Neuron (in vitro differentiated cells): Measurements from ENCODE around the gene ADGRA3.

Experiments
- H2AFZ ChIP-seq: one replicate; pipeline ENCODE4 v1.6.1; 2013; ENCODE audit warnings: low read depth, mild to moderate bottlenecking, inconsistent platforms, low read length, moderate library complexity
- H3K27me3 ChIP-seq: one replicate; pipeline ENCODE4 v1.6.1; 2013; ENCODE audit warnings: low read length; ENCODE audit not compliant: insufficient read depth
- H3K36me3 ChIP-seq: one replicate; pipeline ENCODE4 v1.6.1; 2013; ENCODE audit warnings: low read length; ENCODE audit not compliant: insufficient read depth
- H3K4me1 ChIP-seq: one replicate; pipeline ENCODE4 v1.6.1; 2013; ENCODE audit warnings: low read length; ENCODE audit not compliant: insufficient read depth
- H3K4me3 ChIP-seq: 2 replicates; pipeline ENCODE4 v1.5.1; 2013; ENCODE audit warnings: mild to moderate bottlenecking, low read length, moderate library complexity
- H3K9me3 ChIP-seq: one replicate; pipeline ENCODE4 v1.6.1; 2013; ENCODE audit warnings: low read length

The ADGRA3 gene

GRCh38 chr4:22434895-22435294 lies 81.0 kb downstream of the ADGRA3 start:
- no peaks in the 10 kb centered on the region for H3K9me3 ChIP-seq
- no peak overlapping the region for H3K4me3 ChIP-seq
- H3K36me3 ChIP-seq, result peaks cover 42% of the 10 kb centered on the region
- no peak overlapping the region for H2AFZ ChIP-seq
- no peaks in the 10 kb centered on the region for H3K4me1 ChIP-seq
- H3K27me3 ChIP-seq, result no peaks in the 10 kb centered on the region

GRCh38 chr4:22430626-22431025 lies 85.2 kb downstream of the ADGRA3 start:
- H3K9me3 ChIP-seq, result no peaks in the 10 kb centered on the region
- no peak overlapping the region for H3K4me3 ChIP-seq
- H3K4me1 ChIP-seq, result no peaks in the 10 kb centered on the region
- H3K36me3 ChIP-seq, result peaks cover 22% of the 10 kb centered on the region
- H3K27me3 ChIP-seq, result no peaks in the 10 kb centered on the region
- H2AFZ ChIP-seq, result no peak overlapping the region

DNA sequence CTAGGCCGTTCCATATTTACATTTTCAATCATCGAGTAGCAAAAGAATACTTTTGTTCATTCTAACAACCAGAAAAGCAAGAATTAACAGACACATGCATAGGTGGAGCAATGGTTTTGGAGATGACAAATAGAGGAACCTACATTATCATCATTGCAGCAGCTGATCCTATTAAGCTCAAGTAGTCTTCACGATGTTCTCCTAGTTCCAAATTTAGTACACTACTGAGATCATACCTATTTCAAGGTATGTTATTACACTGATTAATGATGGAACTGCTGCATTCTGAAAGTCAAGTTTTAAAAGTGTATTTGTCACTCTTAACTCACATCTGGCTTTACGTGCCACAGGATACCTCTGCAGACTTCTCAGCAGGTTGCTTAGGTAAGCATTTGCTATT lies 87.4 kb downstream of the ADGRA3 start:
- no peaks in the 10 kb centered on the region for H3K9me3 ChIP-seq
- peaks cover 15% of the 10 kb centered on the region for H3K36me3 ChIP-seq
- no peaks in the 10 kb centered on the region for H3K4me1 ChIP-seq
- no peaks in the 10 kb centered on the region for H3K27me3 ChIP-seq
- H2AFZ ChIP-seq, result no peak overlapping the region
- no peak overlapping the region for H3K4me3 ChIP-seq

DNA sequence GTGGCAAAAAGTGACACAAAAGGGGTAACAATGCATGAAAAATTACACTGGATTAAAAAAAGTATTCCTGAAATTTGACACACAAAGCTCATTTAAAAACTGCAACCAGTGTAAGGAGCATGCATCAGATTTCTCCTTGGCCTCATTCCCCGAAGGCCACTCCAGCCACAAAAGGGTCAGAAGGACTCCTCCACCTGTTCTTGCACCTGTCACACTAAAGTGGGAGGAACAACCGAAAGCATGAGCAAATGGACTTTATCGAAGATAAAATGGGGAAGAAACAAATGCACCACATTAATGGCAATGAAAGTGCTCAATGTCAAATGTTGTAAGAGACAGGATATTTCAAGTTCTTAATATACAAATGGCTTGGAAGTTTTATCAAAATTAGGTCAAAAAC lies 88.2 kb downstream of the ADGRA3 start:
- Histone ChIP-seq H2AFZ (no peak overlapping the region), H3K4me3 (no peak overlapping the region), H3K36me3 (peaks cover 18% of the 10 kb centered on the region), H3K27me3 (no peaks in the 10 kb centered on the region), H3K4me1 (no peaks in the 10 kb centered on the region), H3K9me3 (no peaks in the 10 kb centered on the region)

DNA sequence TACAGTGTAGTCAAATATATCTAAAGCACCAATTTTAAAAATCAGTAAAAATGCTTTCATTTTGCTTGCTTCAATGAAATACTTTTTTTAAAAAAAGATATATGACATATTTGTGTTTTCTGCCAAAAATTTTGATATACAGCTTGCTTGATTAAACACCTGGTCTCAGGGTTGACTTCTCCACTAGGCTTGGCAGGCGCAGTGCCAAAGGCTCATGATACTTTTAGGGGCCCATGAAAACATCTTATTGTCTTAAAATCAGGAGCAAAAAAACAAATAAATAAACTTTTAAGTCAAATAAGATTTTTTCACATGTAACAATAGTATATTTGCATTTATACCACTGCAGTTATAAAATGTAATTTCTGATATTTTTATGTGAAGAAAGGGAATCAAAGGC lies 95.6 kb downstream of the ADGRA3 start:
- no peaks in the 10 kb centered on the region for H3K27me3 ChIP-seq
- no peak overlapping the region for H3K4me3 ChIP-seq
- no peaks in the 10 kb centered on the region for H3K4me1 ChIP-seq
- H3K9me3 ChIP-seq, result no peaks in the 10 kb centered on the region
- no peak overlapping the region for H2AFZ ChIP-seq
- H3K36me3 ChIP-seq, result peaks cover 44% of the 10 kb centered on the region

- Histone ChIP-seq H3K27me3 (no peaks in the 10 kb centered on the region), H3K36me3 (peaks cover 42% of the 10 kb centered on the region)
Measured at GRCh38 chr4:22417408-22417807, 98.5 kb downstream of the ADGRA3 start.

GRCh38 chr4:22416403-22416802 lies 99.5 kb downstream of the ADGRA3 start:
- Histone ChIP-seq H3K4me3 (no peak overlapping the region), H3K4me1 (no peaks in the 10 kb centered on the region), H3K36me3 (peaks cover 44% of the 10 kb centered on the region), H3K9me3 (no peaks in the 10 kb centered on the region), H3K27me3 (no peaks in the 10 kb centered on the region), H2AFZ (no peak overlapping the region)

More at GRCh38 chr4:22417408-22417807, 98.5 kb downstream of the ADGRA3 start:
- no peaks in the 10 kb centered on the region for H3K4me1 ChIP-seq
- H3K4me3 ChIP-seq, result no peak overlapping the region
- no peak overlapping the region for H2AFZ ChIP-seq
- no peaks in the 10 kb centered on the region for H3K9me3 ChIP-seq

- Histone ChIP-seq H3K4me1 (no peaks in the 10 kb centered on the region), H3K9me3 (no peaks in the 10 kb centered on the region), H2AFZ (no peak overlapping the region), H3K36me3 (peaks cover 29% of the 10 kb centered on the region), H3K4me3 (no peak overlapping the region), H3K27me3 (no peaks in the 10 kb centered on the region)
Measured at GRCh38 chr4:22414833-22415232, 101.0 kb downstream of the ADGRA3 start.

DNA sequence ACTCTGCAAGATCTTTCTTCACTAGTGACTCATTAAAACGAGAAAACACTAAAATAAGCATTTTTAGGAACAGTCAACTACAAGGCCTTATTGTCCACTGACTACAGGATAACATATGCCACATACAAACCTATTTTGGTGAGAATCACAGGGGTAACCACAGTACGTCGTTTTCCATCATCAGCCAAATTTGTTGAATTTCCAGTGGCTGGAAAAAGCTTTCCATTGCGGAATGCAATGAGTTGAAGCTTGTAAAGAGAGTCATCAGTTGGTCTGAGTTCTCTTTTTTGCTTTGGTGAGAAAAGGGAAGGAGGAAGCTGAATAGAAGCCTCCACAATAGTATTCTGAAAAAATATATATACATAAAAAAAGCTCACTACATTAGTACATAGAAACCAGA lies 102.4 kb downstream of the ADGRA3 start:
- Histone ChIP-seq H3K27me3 (no peaks in the 10 kb centered on the region), H3K4me1 (no peaks in the 10 kb centered on the region), H3K4me3 (no peak overlapping the region), H3K36me3 (peaks cover 20% of the 10 kb centered on the region), H3K9me3 (no peaks in the 10 kb centered on the region), H2AFZ (no peak overlapping the region)

DNA sequence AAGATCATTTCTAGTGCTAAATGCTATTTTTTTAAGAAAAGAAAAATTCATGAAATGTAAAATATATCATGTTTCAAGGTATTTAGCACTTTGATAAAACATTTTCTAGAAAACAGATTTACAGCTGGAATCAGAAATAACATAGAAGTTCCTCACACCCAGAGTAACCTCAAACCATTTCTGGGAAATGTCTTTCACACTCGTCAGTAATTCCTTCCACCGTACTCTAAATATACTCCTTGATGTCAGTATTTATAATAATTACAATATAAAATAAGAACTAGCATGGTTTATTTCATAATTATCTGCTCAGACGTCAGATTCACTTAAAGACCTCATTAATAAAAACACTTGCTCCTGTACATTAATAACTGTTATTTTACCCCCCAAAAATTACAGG lies 103.9 kb downstream of the ADGRA3 start:
- Histone ChIP-seq H2AFZ (no peak overlapping the region), H3K4me3 (no peak overlapping the region), H3K4me1 (no peaks in the 10 kb centered on the region), H3K36me3 (peaks cover 21% of the 10 kb centered on the region), H3K9me3 (no peaks in the 10 kb centered on the region), H3K27me3 (no peaks in the 10 kb centered on the region)

DNA sequence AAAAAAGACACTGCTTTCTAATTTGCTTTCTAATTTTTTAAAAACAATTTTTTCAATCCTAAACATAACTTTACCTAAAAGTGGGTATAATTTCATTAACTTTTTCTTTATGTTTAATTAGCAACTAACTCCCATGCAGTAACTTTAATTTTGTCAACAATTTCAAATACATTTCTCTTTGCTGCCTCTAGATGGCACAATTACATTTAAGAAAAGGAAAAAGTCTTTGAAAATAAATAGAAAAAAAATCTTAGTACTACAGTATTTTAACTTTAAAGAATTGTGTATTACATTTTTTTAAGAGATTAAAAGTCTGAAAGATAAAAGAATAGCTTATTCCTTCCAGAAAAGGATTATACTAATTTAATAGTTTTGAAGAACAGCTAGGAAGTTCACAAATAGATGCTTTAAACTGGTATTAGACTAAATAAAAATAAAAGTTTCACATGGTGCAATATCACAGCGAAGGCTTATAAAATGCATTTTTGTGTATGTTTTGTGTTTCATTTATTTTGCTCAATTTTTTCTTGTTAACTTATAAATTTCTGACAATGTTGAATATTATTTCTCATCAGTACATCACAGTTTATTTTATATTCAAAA lies 105.1 kb downstream of the ADGRA3 start:
- no peak overlapping the region for H2AFZ ChIP-seq
- no peaks in the 10 kb centered on the region for H3K4me1 ChIP-seq
- H3K9me3 ChIP-seq, result peaks cover under 1% of the 10 kb centered on the region
- no peaks in the 10 kb centered on the region for H3K27me3 ChIP-seq
- no peak overlapping the region for H3K4me3 ChIP-seq
- H3K36me3 ChIP-seq, result peaks cover 29% of the 10 kb centered on the region

GRCh38 chr4:22408474-22408873 lies 107.4 kb downstream of the ADGRA3 start:
- Histone ChIP-seq H3K4me3 (no peak overlapping the region), H3K9me3 (peaks cover 4% of the 10 kb centered on the region), H3K4me1 (no peaks in the 10 kb centered on the region), H2AFZ (no peak overlapping the region), H3K27me3 (no peaks in the 10 kb centered on the region), H3K36me3 (peaks cover 43% of the 10 kb centered on the region)

- H2AFZ ChIP-seq, result no peak overlapping the region
- no peak overlapping the region for H3K4me3 ChIP-seq
- H3K36me3 ChIP-seq, result peaks cover 43% of the 10 kb centered on the region
- no peaks in the 10 kb centered on the region for H3K27me3 ChIP-seq
- no peaks in the 10 kb centered on the region for H3K4me1 ChIP-seq
- peaks cover 4% of the 10 kb centered on the region for H3K9me3 ChIP-seq
Measured at GRCh38 chr4:22407361-22407760, 108.5 kb downstream of the ADGRA3 start.

GRCh38 chr4:22398671-22399070 lies 117.2 kb downstream of the ADGRA3 start:
- no peak overlapping the region for H2AFZ ChIP-seq
- H3K27me3 ChIP-seq, result no peaks in the 10 kb centered on the region
- H3K4me3 ChIP-seq, result no peak overlapping the region
- H3K9me3 ChIP-seq, result no peaks in the 10 kb centered on the region
- no peaks in the 10 kb centered on the region for H3K4me1 ChIP-seq
- H3K36me3 ChIP-seq, result peaks cover 37% of the 10 kb centered on the region
